HG03565 (cell line): ENCODE measurements around the gene ARHGAP45.
A peak's percentile ranks its signal among the peaks of the same experiment; 100 is the strongest.

Source experiments
- ATAC-seq: cut with Tn5 transposase; IDR thresholded peaks from one replicate; pipeline ENCODE4 v1.9.1; 2021; ENCODE audit warnings: mild to moderate bottlenecking, moderate library complexity; ENCODE audit not compliant: unreplicated experiment

The ARHGAP45 gene

GRCh38 chr19:1037621-1038064, 29.3 kb upstream of the ARHGAP45 start:
- no peak for ATAC-seq

GRCh38 chr19:1038978-1039645, 27.9 kb upstream of the ARHGAP45 start:
- no peak for ATAC-seq

GRCh38 chr19:1039646-1040475, 27.1 kb upstream of the ARHGAP45 start, which contains the start of gene ABCA7:
TSS of gene ABCA7 (plus strand) at chr19:1040107. CDS start at chr19:1041362, 1,255 bp downstream.
- peak; percentile 72 for ATAC-seq

- ATAC-seq: peak; percentile 35
These were observed 26.3 kb upstream of the ARHGAP45 start for GRCh38 chr19:1040476-1041271.

GRCh38 chr19:1041272-1041834, 25.6 kb upstream of the ARHGAP45 start:
- no peak for ATAC-seq

- ATAC-seq: no peak
These were observed 24.9 kb upstream of the ARHGAP45 start for GRCh38 chr19:1041835-1042685.

GRCh38 chr19:1042689-1043511, 24.1 kb upstream of the ARHGAP45 start:
- ATAC-seq: no peak

GRCh38 chr19:1045247-1045603, 21.7 kb upstream of the ARHGAP45 start:
- ATAC-seq: peak; percentile 37

GRCh38 chr19:1046117-1046626, 20.8 kb upstream of the ARHGAP45 start:
- no peak for ATAC-seq

GRCh38 chr19:1046836-1047695, 19.9 kb upstream of the ARHGAP45 start:
- no peak for ATAC-seq

- ATAC-seq: no peak
These were observed 19.2 kb upstream of the ARHGAP45 start for GRCh38 chr19:1047696-1048147.

- ATAC-seq: no peak
These were observed 17.9 kb upstream of the ARHGAP45 start for GRCh38 chr19:1049106-1049505.

- no peak for ATAC-seq
These were observed 17.2 kb upstream of the ARHGAP45 start for GRCh38 chr19:1049800-1050199.

GRCh38 chr19:1050989-1051788, 15.8 kb upstream of the ARHGAP45 start:
- ATAC-seq: no peak

- ATAC-seq: no peak
These were observed 15.2 kb upstream of the ARHGAP45 start for GRCh38 chr19:1051791-1052190.

- no peak for ATAC-seq
These were observed 14.5 kb upstream of the ARHGAP45 start for GRCh38 chr19:1052349-1052975.
